Suprapubic skin (tissue), 4 donors: ENCODE measurements around the gene UPF3A. TPM values are rescaled to one million over a fixed set of nuclear protein-coding genes. Genes with fewer than 3 reads are reported as not detected.
"Not testable (repeated sequence)": the region's sequence is repeated elsewhere in the genome, so short reads cannot be mapped to it uniquely, and the experiment has no call there.

Experiments
- DNase-seq, 2 donors: peaks; one replicate each; pipeline ENCODE4 v3.0.0-alpha.2; 2019; ENCODE audit warnings: low spot score in 2 of 2
- H3K27ac ChIP-seq: fragments of 200-600 bp; sonication (generic); one replicate; pipeline ENCODE4 v1.5.1; 2019
- H3K27me3 ChIP-seq: fragments of 200-600 bp; sonication (generic); one replicate; pipeline ENCODE4 v1.5.1; 2019
- H3K36me3 ChIP-seq: fragments of 200-600 bp; sonication (generic); one replicate; pipeline ENCODE4 v1.5.1; 2019
- H3K4me1 ChIP-seq: fragments of 200-600 bp; sonication (generic); one replicate; pipeline ENCODE4 v1.5.1; 2019
- H3K4me3 ChIP-seq: fragments of 200-600 bp; sonication (generic); one replicate; pipeline ENCODE4 v1.5.1; 2019; ENCODE audit warnings: mild to moderate bottlenecking
- H3K9me3 ChIP-seq: fragments of 200-600 bp; sonication (generic); one replicate; pipeline ENCODE4 v1.5.1; 2019
- CTCF ChIP-seq, 2 donors: fragments of 200-600 bp in 1 of 2; fragments of 450-650 bp in 1 of 2; sonication (generic) in 1 of 2; IDR thresholded peaks; one replicate each; pipeline ENCODE4 v1.5.1; 2016 to 2019; ENCODE audit warnings: antibody characterized with exemption in 2 of 2, mild to moderate bottlenecking in 1 of 2, moderate library complexity in 1 of 2
- EP300 ChIP-seq: sonication (generic); formaldehyde crosslinking; IDR thresholded peaks from one replicate; pipeline ENCODE4 v1.6.1; 2017; ENCODE audit warnings: antibody characterized with exemption
- POLR2A ChIP-seq, 2 donors: fragments of 450-650 bp; IDR thresholded peaks; one replicate each; pipeline ENCODE4 v1.6.1; 2017; ENCODE audit warnings: antibody characterized with exemption in 2 of 2, mild to moderate bottlenecking in 2 of 2, moderate library complexity in 2 of 2
- POLR2AphosphoS5 ChIP-seq, 3 donors: sonication (generic); formaldehyde crosslinking; IDR thresholded peaks; one replicate each; pipeline ENCODE4 v1.6.1; 2017; ENCODE audit warnings: antibody characterized with exemption in 3 of 3
- WGBS: methylation state at CpG from one replicate; pipeline ENCODE4 v1.1.5; 2018; 5-methylcytosine and 5-hydroxymethylcytosine counted together
- total RNA-seq, 4 donors: library from RNA; depleted of rRNA; stranded (reverse); fragments of >200 nt; gene quantifications; one replicate each; pipeline ENCODE4 v1.1.0, GENCODE V29; 2016

Gene UPF3A
- total RNA-seq, 4 donors from 2014 or later: 17.6 to 57.3 (median 30.8) TPM

GRCh38 chr13:114260814-114261213 lies 20.6 kb upstream of the UPF3A start:
- no peaks in the 10 kb centered on the region for H3K9me3 ChIP-seq
- 92% methylated on average over 3 of the region's 3 CpGs for WGBS
- H3K27ac ChIP-seq: no peak overlapping the region
- H3K36me3 ChIP-seq: peaks cover 94% of the 10 kb centered on the region
- no peaks in the 10 kb centered on the region for H3K4me1 ChIP-seq
- no peak overlapping the region for H3K4me3 ChIP-seq
- no peaks in the 10 kb centered on the region for H3K27me3 ChIP-seq
- DNase-seq: no peak
- TF ChIP-seq POLR2AphosphoS5 (IDR thresholded peaks at IDR 0.05) (no peak), EP300 (no peak), CTCF (IDR thresholded peaks at IDR 0.05) (no peak), POLR2A (IDR thresholded peaks at IDR 0.05) (no peak)

- Histone ChIP-seq H3K27me3 (no peaks in the 10 kb centered on the region), H3K36me3 (peaks cover 94% of the 10 kb centered on the region), H3K9me3 (no peaks in the 10 kb centered on the region), H3K27ac (no peak overlapping the region), H3K4me3 (no peak overlapping the region), H3K4me1 (no peaks in the 10 kb centered on the region)
- no peak for DNase-seq
- TF ChIP-seq EP300 (no peak), CTCF (IDR thresholded peaks at IDR 0.05) (no peak), POLR2AphosphoS5 (IDR thresholded peaks at IDR 0.05) (no peak), POLR2A (IDR thresholded peaks at IDR 0.05) (no peak)
- 78% methylated on average over 3 of the region's 3 CpGs for WGBS
Measured at GRCh38 chr13:114261328-114261965, 20.0 kb upstream of the UPF3A start.

GRCh38 chr13:114263578-114263977 lies 17.8 kb upstream of the UPF3A start:
- H3K4me3 ChIP-seq: no peak overlapping the region
- no peaks in the 10 kb centered on the region for H3K27me3 ChIP-seq
- H3K27ac ChIP-seq: no peak overlapping the region
- no peaks in the 10 kb centered on the region for H3K4me1 ChIP-seq
- H3K9me3 ChIP-seq: no peaks in the 10 kb centered on the region
- WGBS: 79% methylated on average over 5 of the region's 5 CpGs
- TF ChIP-seq POLR2A (IDR thresholded peaks at IDR 0.05): no peak
- no peak for TF ChIP-seq POLR2AphosphoS5 (IDR thresholded peaks at IDR 0.05)
- no peak for TF ChIP-seq EP300
- peaks cover 98% of the 10 kb centered on the region for H3K36me3 ChIP-seq
- DNase-seq: no peak

- H3K4me3 ChIP-seq, H3K4me1 ChIP-seq, H3K27me3 ChIP-seq, H3K27ac ChIP-seq, DNase-seq, H3K9me3 ChIP-seq: not testable (repeated sequence)
- H3K36me3 ChIP-seq: peaks cover 98% of the 10 kb centered on the region
- 96% methylated on average over 13 of the region's 13 CpGs for WGBS
Measured at GRCh38 chr13:114264313-114264712, 17.1 kb upstream of the UPF3A start.

- no peak for TF ChIP-seq POLR2A (IDR thresholded peaks at IDR 0.05)
- TF ChIP-seq CTCF (IDR thresholded peaks at IDR 0.05): no peak
- no peak for TF ChIP-seq POLR2AphosphoS5 (IDR thresholded peaks at IDR 0.05)
- TF ChIP-seq EP300: no peak
- Histone ChIP-seq H3K36me3 (peaks cover 98% of the 10 kb centered on the region), H3K9me3 (no peaks in the 10 kb centered on the region), H3K27ac (no peak overlapping the region), H3K4me3 (no peak overlapping the region), H3K27me3 (no peaks in the 10 kb centered on the region), H3K4me1 (no peaks in the 10 kb centered on the region)
- no peak for DNase-seq
- 92% methylated on average over 8 of the region's 8 CpGs for WGBS
Measured at GRCh38 chr13:114264886-114265611, 16.4 kb upstream of the UPF3A start.

GRCh38 chr13:114266241-114266640 lies 15.2 kb upstream of the UPF3A start:
- H3K27me3 ChIP-seq: no peaks in the 10 kb centered on the region
- no peak for DNase-seq
- H3K4me1 ChIP-seq: no peaks in the 10 kb centered on the region
- no peak overlapping the region for H3K27ac ChIP-seq
- 94% methylated on average over 5 of the region's 5 CpGs for WGBS
- TF ChIP-seq CTCF (IDR thresholded peaks at IDR 0.05) (no peak), POLR2AphosphoS5 (IDR thresholded peaks at IDR 0.05) (no peak), EP300 (no peak), POLR2A (IDR thresholded peaks at IDR 0.05) (no peak)
- H3K36me3 ChIP-seq: peaks cover 92% of the 10 kb centered on the region
- H3K9me3 ChIP-seq: no peaks in the 10 kb centered on the region
- no peak overlapping the region for H3K4me3 ChIP-seq
